CD1c-positive myeloid dendritic cell (primary cell): ENCODE data around the gene SPTBN1.
"Not testable (repeated sequence)": the region's sequence is repeated elsewhere in the genome, so short reads cannot be mapped to it uniquely, and the experiment has no call there.

ENCODE experiments used
- DNase-seq: peaks from one replicate; pipeline ENCODE4 v3.0.0-alpha.2; 2016; ENCODE audit errors: extremely low spot score

Gene SPTBN1

DNA sequence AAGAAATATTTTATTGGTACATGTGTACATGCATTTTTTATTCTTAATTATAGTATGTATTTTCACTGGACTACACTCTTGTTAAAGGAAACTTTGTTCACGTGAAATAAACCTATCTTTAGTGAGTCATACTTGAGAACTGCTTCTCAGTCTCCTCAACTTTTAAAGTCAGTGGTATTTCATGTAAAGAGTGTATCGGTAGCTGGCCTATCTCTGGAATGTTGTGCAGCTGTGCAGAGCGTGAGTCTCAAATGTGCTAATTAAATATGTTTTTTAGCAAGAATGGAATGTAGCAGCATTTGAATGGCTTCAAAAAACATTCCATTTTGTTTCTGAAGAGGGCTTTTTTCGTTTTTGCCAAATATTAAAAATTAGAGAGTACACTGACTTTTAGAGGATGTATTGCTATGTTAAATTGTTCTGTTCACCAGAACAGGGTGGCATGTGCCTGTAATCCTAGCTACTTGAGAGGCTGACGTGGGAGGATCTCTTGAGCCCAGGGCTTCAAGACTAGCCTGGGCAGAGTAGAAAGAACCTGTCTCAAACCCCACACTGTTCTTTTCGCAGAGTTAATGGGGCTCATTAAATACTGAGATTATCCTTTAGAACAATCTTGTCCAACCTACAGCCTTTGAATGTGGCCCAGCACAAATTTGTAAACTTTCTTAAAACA lies 14.3 kb downstream of the SPTBN1 start:
- no peak for DNase-seq

GRCh38 chr2:54471221-54471711 lies 15.1 kb downstream of the SPTBN1 start:
- DNase-seq = no peak

DNA sequence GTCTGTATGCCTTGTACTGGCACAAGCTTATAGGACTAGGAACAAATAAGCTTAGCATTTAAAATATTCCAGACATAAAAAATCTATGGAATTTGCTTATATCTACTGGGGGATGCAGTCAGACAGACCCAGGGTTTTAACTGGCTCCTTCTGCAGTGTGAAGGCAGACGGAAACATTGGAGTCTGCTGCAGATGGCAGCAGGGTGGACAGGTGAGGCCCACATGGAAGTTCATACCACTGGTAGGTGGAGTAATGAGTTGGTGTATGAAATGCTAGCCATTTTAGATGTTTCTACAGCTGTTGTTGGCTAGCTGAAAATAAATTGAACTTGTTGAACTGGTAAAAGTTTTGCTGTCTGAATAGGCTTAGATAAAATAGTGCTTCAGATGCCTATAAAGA lies 17.7 kb downstream of the SPTBN1 start:
- DNase-seq = no peak

- DNase-seq = no peak
These were observed 19.2 kb downstream of the SPTBN1 start for GRCh38 chr2:54475285-54475684.

DNA sequence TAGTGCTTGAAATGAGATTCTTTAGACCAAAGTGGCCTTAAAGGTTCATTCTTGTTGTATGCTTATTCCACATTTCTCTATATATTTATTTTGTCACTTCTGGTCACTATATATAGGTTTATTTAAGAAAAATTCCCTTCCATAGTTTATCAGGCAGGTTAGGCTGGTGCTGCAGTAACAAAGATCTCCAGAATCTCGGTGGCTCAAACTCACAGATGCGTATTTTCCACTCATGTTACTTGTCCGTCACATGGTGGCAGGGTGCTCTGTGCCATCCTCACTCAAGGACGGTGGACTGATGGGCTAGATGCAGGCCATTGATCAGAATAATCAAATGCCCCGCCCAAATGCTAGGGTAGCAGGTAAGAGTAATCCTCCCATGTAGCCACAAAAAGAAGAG lies 19.8 kb downstream of the SPTBN1 start:
- DNase-seq = no peak

GRCh38 chr2:54476852-54477251 lies 20.7 kb downstream of the SPTBN1 start:
- no peak for DNase-seq

- no peak for DNase-seq
These were observed 21.8 kb downstream of the SPTBN1 start for GRCh38 chr2:54477896-54478295.

DNA sequence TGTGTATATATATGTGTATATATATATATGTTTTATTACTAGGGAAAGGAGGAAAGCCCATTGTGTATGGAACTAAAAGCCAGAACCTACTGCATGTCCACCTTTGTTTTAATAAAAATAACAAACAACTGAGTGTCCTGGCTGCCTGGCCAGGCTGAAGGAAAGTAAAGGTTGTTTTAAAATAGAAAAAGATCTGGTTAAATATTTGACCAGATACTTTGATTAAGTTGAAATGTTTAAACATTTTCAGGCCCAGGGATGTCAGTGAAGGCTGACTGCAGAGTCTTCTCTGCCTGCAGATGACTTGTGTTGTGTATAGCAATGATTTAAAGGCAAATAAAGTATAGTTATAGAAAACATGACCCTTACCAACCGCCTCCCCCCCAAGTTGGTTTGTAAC lies 22.8 kb downstream of the SPTBN1 start:
- no peak for DNase-seq

DNA sequence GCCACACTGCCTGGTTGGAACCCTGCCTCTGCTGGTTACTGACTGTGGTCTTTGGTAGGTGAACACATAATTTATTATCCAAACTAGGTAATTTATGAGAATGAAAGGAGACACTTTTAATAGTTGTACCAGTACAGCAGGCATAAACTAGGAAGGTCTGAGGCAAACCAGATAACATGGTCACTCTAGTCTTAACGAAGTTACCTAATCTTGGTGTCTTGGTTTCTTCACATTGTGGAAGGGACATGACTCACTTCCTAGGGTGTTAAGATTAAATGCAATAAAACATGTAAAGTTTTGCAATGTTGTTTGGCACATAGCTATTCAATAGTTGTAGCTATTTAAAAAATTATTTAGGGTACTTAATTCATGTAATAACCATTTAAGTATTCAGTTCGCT lies 23.3 kb downstream of the SPTBN1 start:
- DNase-seq = no peak

DNA sequence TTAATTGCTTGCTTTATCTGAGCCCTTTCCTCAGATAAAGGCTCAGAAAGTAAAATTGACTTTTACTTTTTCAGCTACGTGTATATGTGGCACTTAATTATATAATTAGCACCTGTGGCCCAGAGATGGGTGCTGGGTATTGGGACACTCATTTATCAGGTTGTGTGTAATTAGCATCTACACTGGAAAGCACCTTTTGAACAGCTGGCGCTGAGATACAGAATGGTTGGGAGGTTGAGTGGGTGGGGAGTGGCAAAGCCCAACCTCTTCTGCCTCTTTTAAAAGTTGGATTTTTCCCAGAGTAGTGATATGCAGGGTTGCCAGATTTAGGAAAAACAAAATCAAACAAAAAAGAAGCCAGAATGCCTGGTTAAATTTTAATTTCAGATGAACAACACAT lies 23.9 kb downstream of the SPTBN1 start:
- no peak for DNase-seq

DNA sequence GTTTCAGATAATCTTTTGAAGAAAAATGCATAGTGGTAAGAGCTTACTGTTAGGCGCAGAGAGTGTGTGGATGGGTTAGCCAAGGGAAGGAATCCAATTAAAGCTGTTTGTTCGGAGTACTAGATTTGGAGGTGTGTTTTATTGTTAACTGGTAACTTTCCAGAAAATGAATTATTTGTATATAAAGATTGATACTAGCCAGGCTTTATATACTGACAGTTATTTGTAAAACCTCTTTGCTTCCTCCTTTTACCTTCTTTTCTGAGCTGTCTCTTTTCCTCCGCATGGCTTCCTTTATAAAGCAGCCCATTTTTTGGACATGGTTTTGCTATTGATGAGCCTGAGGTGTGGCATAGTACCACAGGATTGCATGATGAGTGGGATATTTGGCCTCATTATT lies 25.6 kb downstream of the SPTBN1 start:
- DNase-seq = no peak

DNA sequence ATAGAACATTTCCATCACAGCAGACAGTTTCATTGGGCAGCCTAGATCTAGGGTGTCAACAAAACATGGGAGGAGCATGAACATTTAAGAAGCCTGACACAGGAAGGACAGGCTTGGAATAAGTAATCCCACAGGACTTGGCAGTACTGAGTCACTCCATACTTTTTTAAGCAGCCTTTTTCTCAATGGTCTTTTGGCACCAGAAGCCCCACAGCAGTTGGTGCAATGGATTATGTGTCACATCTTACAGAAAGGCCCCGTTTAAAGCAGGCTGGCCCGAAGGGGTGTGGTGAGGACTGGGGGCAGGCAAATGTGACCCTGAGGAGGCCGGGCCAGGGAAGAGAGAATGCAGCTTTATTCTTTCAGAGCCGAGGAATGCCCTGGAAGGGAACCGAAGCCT lies 26.6 kb downstream of the SPTBN1 start:
- DNase-seq = no peak

DNA sequence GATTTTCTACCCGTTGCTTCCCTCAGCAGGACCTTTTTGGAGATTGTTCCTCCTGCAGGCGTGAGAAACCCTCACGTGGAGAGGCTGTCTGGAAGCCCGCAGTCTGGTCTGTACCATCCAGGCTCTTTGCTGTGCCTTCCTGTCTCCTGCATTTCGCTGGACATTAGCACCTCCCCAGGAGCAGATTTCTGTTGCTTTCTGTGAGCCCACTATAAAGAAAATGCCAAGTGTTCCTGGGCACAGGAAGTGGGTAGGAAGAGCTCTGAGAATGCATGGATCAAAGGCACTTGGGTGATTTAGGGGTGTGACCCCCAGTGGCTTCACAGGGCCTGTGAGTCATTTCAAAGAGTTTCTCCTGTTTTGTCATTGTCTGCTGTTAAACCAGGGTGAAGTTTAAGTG lies 27.3 kb downstream of the SPTBN1 start:
- DNase-seq = no peak

DNA sequence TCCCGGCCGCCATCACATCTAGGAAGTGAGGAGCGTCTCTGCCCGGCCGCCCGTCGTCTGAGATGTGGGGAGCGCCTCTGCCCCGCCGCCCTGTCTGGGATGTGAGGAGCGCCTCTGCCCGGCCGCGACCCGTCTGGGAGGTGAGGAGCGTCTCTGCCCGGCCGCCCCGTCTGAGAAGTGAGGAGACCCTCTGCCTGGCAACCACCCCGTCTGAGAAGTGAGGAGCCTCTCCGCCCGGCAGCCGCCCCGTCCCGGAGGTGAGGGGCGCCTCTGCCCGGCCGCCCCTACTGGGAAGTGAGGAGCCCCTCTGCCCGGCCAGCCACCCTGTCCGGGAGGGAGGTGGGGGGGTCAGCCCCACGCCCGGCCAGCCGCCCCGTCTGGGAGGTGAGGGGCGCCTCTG lies 29.6 kb downstream of the SPTBN1 start:
- DNase-seq = not testable (repeated sequence)

DNA sequence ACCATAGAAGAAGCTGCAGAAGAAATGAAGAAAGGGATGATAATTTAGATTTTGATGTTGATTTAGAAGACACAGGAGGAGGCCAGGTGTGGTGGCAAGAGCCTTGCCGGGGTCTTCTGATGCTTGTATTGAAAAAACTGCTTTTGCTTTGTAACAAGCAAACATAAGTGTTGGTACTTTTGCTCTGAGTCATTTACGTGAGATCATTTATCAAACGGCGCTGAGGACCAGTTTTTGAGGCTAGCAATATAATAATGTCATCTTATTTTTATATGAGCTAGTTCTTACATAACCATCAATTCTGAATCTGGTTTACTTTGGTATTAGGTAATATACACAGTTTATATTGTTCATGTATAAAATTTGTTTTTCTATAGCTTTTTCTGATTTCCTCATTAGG lies 30.6 kb downstream of the SPTBN1 start:
- DNase-seq = no peak

- no peak for DNase-seq
These were observed 34.7 kb downstream of the SPTBN1 start for GRCh38 chr2:54490863-54491262.

DNA sequence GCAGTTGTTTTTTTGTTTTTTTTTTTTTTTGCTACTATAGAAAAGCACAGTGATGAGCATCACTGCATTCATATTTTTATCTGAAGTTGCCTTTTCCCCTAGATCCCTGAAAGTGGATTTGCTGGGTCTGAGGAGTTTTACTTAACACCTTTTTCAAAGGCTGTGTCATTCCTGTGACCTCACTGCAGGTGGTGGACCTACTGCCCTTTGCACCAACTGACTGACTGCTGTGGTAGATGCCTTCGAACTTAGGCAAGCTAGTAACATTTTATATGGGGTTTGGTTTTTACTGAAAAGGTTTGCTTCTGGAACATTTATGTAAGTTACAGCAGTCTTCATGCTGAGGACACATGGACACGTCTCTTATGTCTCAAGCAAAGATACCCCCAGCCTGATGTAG lies 36.2 kb downstream of the SPTBN1 start:
- DNase-seq = no peak

GRCh38 chr2:54494087-54494486 lies 38.0 kb downstream of the SPTBN1 start:
- DNase-seq = no peak

- DNase-seq = no peak
These were observed 40.8 kb downstream of the SPTBN1 start for GRCh38 chr2:54496920-54497319.

DNA sequence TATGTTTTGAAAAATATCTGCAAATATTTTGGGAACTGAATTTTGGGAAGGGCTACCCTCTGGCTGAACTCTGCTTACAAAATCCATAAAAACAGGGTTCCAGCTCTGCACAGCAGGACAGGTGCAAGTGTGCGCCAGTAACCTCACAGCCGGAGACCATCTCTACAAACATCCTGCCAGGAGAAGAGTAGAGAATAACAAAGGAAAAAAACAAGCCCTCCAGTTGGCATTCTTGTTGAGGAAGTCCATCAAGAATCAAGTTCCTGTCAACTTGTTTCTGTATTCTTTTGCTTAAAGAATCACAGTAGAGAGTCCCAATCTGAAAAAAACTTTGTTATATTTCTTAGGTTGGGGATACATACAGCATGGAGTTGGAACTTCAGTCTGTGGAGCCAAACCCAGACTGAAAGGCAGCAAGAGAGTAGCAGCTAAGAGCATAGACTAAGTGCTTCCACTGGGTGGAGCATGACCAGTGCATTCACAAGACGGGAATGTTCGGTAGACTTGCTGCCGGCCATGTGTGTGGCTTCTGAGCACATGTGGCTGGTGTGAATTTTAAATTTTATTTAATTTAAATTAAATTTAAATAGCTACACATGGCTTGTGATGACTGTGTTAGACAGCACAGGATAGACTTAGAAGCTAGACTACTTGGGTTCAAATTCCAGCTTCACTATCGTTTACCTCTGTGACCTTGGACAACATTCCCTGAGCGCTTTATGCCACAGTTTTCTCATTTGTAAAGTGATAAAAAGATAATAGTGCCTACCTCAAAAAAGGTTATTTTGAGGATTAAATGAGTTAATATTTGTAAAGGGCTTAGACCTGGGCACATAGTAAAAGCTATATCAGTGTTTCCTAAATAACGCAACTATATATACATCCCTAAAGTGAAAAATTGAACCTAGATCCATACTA lies 41.9 kb downstream of the SPTBN1 start:
- DNase-seq = no peak

DNA sequence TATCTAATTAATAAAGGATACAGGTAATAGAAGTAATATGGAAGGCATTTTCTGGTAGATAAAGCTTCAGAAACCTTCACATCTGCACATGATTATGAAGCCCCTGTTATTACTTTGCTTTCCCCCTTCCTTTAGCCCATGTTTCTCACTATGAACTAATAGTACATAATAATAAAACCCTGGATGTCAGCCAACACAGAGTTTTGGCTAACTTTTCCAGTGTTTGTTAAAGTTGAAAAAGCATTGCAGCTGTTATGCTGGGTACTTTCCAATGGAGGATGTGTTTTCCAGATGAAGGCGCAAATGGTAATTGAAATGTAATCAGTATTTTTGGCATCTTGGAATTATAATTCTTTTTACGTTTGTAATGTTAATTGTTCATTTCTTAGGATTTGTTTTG lies 43.5 kb downstream of the SPTBN1 start:
- no peak for DNase-seq

GRCh38 chr2:54500404-54501205 lies 44.5 kb downstream of the SPTBN1 start:
- DNase-seq = no peak
